Sciatic nerve (tissue), 2 donors: Measurements from ENCODE around the gene HECA. TPM values are rescaled to one million over a fixed set of nuclear protein-coding genes. Genes with fewer than 3 reads are reported as not detected.
"Not testable (repeated sequence)": the region's sequence is repeated elsewhere in the genome, so short reads cannot be mapped to it uniquely, and the experiment has no call there.

Source experiments
- ATAC-seq: fragments of 200-7000 bp; cut with Tn5 transposase; one replicate; pipeline ENCODE4 v1.9.1; 2020; ENCODE audit warnings: mild to moderate bottlenecking, moderate library complexity
- DNase-seq: peaks from one replicate; pipeline ENCODE4 v3.0.0-alpha.2; 2020; ENCODE audit warnings: low spot score
- intact Hi-C: fragments of 100-400 bp; cut with DNase I; formaldehyde crosslinking; loops from one replicate; pipeline ENCODE4 v1.14.2; 2022
- total RNA-seq: library from RNA; stranded (reverse); fragmentation: NEBNext Ultra II Directional; extraction: Animal tissue kit (Norgen Biotek cat#: 25700); gene quantifications from one replicate; pipeline ENCODE4 v1.2.1, GENCODE V29; 2021
- donor health status: DM: no; HTN: no; CAD: no.
- donor health status: DM: no; HTN: no; CAD: no.

The HECA gene, protein sequence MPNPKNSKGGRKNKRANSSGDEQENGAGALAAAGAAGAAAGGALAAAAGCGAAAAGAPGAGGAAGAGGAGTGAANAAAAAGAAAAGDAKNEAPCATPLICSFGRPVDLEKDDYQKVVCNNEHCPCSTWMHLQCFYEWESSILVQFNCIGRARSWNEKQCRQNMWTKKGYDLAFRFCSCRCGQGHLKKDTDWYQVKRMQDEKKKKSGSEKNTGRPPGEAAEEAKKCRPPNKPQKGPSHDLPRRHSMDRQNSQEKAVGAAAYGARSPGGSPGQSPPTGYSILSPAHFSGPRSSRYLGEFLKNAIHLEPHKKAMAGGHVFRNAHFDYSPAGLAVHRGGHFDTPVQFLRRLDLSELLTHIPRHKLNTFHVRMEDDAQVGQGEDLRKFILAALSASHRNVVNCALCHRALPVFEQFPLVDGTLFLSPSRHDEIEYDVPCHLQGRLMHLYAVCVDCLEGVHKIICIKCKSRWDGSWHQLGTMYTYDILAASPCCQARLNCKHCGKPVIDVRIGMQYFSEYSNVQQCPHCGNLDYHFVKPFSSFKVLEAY
- total RNA-seq = 36.2 TPM

GRCh38 chr6:139134817-139135577, at the start of gene HECA:
TSS of gene HECA (plus strand) at chr6:139135080. CDS start at chr6:139135397, 317 bp downstream.
- DNase-seq (peak; percentile 99), ATAC-seq (peak; percentile 98)
- intact Hi-C loops = no loop called here

DNA sequence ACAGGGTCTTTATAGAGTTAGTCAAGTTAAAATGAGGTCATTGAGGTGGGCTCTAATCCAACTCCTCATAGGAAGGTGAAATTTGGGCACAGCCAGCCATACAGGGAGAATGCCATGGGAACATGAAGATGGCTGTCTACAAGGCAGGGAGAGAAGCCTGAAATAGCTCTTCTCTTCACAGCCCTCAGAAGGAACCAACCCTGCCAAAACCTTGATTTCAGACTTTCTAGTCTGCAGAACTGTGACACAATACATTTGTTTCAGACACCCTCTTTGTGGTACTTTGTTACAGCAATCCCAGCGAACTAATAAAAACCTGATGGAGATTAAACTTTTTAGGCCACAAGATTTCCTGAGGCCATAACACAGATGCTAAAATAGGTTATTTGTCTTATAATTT, 43.1 kb upstream of the HECA start:
- DNase-seq = no peak
- no peak for ATAC-seq
- intact Hi-C loops = no loop called here

- intact Hi-C loops = no loop called here
- DNase-seq (no peak), ATAC-seq (no peak)
Observed at GRCh38 chr6:139099984-139100383, 34.9 kb upstream of the HECA start.

DNA sequence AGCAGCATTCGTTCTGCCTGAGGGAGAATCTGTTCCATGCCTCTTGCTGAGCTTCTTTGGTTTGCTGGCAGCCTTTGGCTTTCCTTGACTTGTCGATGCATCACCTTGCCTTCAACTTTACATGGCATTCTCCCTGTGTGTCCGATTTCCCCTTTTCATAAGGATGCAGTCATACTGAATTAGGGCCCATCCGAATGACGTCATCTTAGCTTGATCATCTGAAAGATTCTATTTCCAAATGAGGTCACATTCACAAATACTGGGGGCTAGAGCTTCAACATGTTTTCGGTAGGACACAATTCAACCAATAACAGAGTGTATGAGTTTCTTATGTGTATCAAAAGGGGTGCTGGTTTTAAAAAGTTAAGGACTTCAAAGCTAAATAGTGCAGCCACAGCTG, 27.8 kb upstream of the HECA start:
- no peak for ATAC-seq
- intact Hi-C loops = no loop called here
- DNase-seq = no peak

DNA sequence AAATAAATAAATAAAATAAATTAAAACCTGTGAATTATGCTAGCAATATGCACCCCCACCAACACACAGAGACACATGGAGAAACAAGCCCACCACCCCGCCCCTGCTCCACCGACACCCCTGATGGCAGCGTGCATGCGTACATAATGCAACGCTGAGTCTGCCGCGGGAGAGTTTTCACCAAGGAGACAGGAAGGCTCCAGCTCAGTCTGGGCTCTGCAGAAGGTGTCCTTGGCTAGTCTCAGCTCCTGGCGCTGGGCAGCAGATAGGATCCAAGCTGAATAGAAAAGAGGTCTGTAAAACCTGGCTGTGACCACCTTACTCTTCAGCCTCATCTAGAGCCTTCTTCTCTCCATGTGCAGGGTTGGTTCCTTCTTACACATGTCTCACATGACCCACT, 26.5 kb upstream of the HECA start:
- DNase-seq (no peak), ATAC-seq (no peak)
- intact Hi-C loops = no loop called here

GRCh38 chr6:139109558-139109957, 25.3 kb upstream of the HECA start:
- ATAC-seq = no peak
- intact Hi-C loops = no loop called here

DNA sequence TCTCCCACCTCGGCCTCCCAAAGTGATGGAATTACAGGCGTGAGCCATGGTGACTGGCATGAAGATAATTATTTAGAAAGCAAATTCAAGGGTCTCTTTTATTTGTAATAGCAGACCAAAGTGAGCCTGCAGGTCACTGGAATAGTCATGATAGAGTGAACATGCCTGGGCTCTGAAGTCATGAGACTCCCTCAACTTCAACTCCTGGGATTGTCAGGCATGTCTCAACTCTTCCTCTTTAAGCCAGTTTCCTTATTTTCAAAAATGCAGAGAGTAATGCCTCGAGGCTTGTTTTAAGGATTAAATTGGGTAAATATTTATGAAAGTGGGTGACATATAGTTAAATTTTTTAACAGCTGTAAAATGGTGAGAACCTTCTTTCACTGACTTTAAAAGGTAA, 22.7 kb upstream of the HECA start:
- ATAC-seq (no peak), DNase-seq (no peak)
- intact Hi-C loops = loop anchor here (5.0 kb wide), 1 partner anchor 355 kb away; no protein-coding TSS in a partner anchor

More at GRCh38 chr6:139109558-139109957, 25.3 kb upstream of the HECA start:
- no peak for DNase-seq

DNA sequence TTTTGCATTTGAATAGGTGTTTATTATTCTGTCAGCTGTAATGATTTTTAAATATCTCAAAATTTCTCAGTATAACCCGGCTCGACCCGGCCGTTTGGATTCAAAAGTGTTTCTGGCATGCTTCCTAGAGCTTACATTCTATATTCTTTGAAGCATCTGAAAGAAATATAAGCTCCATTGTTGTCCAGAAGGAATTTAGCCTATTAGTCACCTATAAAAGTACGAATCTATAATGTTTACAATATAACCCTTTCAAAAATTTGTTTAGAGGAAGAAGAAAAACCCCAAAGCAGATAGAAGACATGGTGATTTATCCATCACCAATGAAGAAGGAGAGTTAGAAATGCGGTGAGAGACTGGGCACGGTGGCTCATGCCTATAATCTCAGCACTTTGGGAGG, 22.3 kb upstream of the HECA start:
- intact Hi-C loops = loop anchor here (5.0 kb wide), 1 partner anchor 355 kb away; no protein-coding TSS in a partner anchor
- ATAC-seq (no peak), DNase-seq (no peak)

GRCh38 chr6:139114746-139115145, 20.1 kb upstream of the HECA start:
- intact Hi-C loops = loop anchor here (5.0 kb wide), 1 partner anchor 353 kb away; no protein-coding TSS in a partner anchor
- no peak for ATAC-seq
- no peak for DNase-seq

DNA sequence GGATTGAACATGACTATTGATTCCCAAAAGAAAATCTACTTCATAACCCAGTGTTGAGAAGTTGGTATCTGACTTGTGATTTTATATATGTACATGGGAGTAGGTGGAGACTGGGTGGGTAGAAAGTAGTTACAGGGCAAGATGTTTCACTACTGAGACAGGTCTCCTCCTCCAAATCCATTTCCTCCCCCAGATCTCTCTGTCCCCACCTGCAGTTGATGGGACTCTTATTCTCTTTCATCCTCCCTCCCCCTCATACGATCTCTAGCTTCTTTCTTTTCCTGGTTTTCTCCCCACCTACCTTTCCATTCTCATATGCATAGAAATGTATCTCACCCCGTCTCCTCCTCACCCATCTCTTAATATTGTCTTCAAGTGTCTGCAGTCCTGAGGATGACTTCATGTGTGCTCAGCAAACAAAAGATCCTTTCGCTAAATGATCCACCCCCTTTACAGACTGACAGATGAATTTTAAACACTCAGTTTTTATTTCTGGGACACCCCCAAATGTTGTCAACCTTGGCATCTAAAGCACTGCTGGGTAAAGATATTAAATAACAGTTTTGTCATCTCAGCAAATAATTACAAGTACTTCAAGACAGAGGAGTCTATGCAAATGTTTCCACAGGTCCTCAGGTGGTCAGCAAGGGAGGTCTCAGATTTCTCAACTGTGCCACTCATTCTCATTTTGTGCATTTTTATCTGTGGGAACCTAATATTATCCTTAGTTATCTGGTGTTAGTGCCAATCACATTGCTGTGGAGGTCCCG, 18.7 kb upstream of the HECA start:
- intact Hi-C loops = no loop called here
- no peak for ATAC-seq
- DNase-seq = no peak

GRCh38 chr6:139117734-139118133, 17.1 kb upstream of the HECA start:
- intact Hi-C loops = no loop called here
- DNase-seq = no peak
- no peak for ATAC-seq

- DNase-seq (no peak), ATAC-seq (no peak)
- intact Hi-C loops = no loop called here
Observed at GRCh38 chr6:139119552-139119951, 15.3 kb upstream of the HECA start.

DNA sequence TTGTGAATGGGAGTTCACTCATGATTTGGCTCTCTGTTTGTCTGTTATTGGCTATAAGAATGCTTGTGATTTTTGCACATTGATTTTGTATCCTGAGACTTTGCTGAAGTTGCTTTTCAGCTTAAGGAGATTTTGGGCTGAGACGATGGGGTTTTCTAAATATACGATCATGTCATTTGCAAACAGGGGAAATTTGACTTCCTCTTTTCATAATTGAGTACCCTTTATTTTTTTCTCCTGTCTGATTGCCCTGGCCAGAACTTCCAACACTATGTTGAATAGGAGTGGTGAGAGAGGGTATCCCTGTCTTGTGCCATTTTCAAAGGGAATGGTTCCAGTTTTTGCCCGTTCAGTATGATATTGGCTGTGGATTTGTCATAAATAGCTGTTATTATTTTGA, 12.1 kb upstream of the HECA start:
- intact Hi-C loops, ATAC-seq, DNase-seq: not testable (repeated sequence)

- peak; percentile 75 for ATAC-seq
- intact Hi-C loops = no loop called here
Observed at GRCh38 chr6:139124887-139125672, 9.8 kb upstream of the HECA start.

GRCh38 chr6:139126255-139126654, 8.6 kb upstream of the HECA start:
- intact Hi-C loops = no loop called here
- peak; percentile 42 for ATAC-seq
- no peak for DNase-seq

More at GRCh38 chr6:139124887-139125672, 9.8 kb upstream of the HECA start:
- DNase-seq = no peak

GRCh38 chr6:139126931-139127330, 7.9 kb upstream of the HECA start:
- DNase-seq (no peak), ATAC-seq (no peak)
- intact Hi-C loops = no loop called here

DNA sequence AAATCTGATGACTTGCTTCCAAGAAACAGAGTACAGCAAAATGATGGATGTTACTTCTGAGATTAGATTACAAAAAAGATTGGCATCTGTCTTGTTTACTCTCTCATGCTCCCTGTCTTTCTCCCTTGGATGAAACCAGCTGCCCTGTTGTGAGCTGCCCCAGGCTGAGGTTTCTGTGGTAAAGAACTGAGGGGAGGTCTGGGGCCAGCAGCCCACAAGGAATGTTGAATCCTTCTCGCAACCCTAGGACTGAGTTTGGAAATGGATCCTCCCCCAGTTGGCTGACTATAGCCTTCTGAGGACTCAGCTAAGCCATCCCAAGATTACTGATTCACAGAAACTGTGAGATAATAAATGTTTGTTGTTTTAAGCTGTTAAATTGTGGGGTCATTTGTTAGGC, 5.6 kb upstream of the HECA start:
- ATAC-seq (peak; percentile 87), DNase-seq (no peak)
- intact Hi-C loops = no loop called here

- no peak for DNase-seq
- intact Hi-C loops = no loop called here
- no peak for ATAC-seq
Observed at GRCh38 chr6:139131736-139132280, 3.1 kb upstream of the HECA start.
